Peyer's patch (tissue), 4 donors: ENCODE measurements around the gene TACC2. TPM values are rescaled to one million over a fixed set of nuclear protein-coding genes. Genes with fewer than 3 reads are reported as not detected.
"Not testable (repeated sequence)": the region's sequence is repeated elsewhere in the genome, so short reads cannot be mapped to it uniquely, and the experiment has no call there.

Experiments
- DNase-seq, 3 donors: peaks; one replicate each; pipeline ENCODE4 v3.0.0-alpha.2; 2017 to 2019
- H3K27ac ChIP-seq, 4 donors: fragments of 200-600 bp; sonication (generic); one replicate each; pipeline ENCODE4 v1.5.1; 2016 to 2019
- H3K27me3 ChIP-seq, 2 donors: fragments of 200-600 bp; sonication (generic); one replicate each; pipeline ENCODE4 v1.5.1; 2019
- H3K36me3 ChIP-seq, 3 donors: fragments of 200-600 bp; sonication (generic); one replicate each; pipeline ENCODE4 v1.5.1; 2016 to 2019
- H3K4me1 ChIP-seq, 4 donors: fragments of 200-600 bp; sonication (generic); one replicate each; pipeline ENCODE4 v1.5.1; 2016 to 2019
- H3K4me3 ChIP-seq, 4 donors: fragments of 200-600 bp; sonication (generic); 1 replicate in 3 of 4; 2 replicates in 1 of 4; pipeline ENCODE4 v1.5.1; 2016 to 2019; ENCODE audit warnings: mild to moderate bottlenecking in 1 of 4
- H3K9me3 ChIP-seq, 4 donors: fragments of 200-600 bp; sonication (generic); one replicate each; pipeline ENCODE4 v1.5.1; 2016 to 2019; ENCODE audit warnings: mild to moderate bottlenecking in 1 of 4
- POLR2A ChIP-seq, 2 donors: fragments of 450-650 bp; IDR thresholded peaks; one replicate each; pipeline ENCODE4 v1.5.1; 2017; ENCODE audit warnings: antibody characterized with exemption in 2 of 2, mild to moderate bottlenecking in 2 of 2, moderate library complexity in 2 of 2
- total RNA-seq, 4 donors: library from RNA; depleted of rRNA; stranded (reverse); fragments of >200 nt; gene quantifications; one replicate each; pipeline ENCODE4 v1.1.0, GENCODE V29; 2016
- TF ChIP-seq, protein P1 (sequence below), 6 experiments: fragments of 450-650 bp in 4 of 6; fragments of 200-600 bp in 2 of 6; sonication (generic) in 1 of 6; IDR thresholded peaks; one replicate each; pipeline ENCODE4 v1.5.1; 2017 to 2019; ENCODE audit warnings: antibody characterized with exemption in 6 of 6, mild to moderate bottlenecking in 3 of 6, moderate library complexity in 1 of 6

TACC2 gene
- total RNA-seq, 4 donors from 2014 or later = 91.6 to 140 (median 109) TPM

DNA sequence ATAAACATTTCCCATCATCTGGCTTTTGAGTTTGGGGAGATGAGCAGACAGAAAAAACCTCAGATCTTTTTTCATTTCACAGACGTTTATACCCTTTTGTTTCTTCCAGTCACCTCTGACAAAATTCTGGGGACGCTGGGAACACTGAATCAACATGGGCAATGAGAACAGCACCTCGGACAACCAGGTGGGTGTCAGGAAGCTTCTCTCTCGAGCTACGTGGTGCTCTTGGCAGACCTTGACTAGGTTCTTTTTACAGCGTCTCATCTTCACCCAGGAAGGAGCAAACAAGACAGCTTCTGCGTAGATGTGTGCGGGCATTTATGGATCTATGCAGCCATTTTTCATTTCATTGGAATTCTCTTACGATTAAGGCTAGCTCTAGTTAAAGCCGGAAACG is 32.9 kb downstream of the TACC2 start:
- Histone ChIP-seq H3K27me3 (no peaks in the 10 kb centered on the region), H3K4me3 (no peak overlapping the region), H3K27ac (peak overlapping the region in 1 of 4 donors; percentile 92), H3K9me3 (no peaks in the 10 kb centered on the region), H3K36me3 (no peaks in the 10 kb centered on the region), H3K4me1 (no peaks in the 10 kb centered on the region)
- TF ChIP-seq, protein P1, sequence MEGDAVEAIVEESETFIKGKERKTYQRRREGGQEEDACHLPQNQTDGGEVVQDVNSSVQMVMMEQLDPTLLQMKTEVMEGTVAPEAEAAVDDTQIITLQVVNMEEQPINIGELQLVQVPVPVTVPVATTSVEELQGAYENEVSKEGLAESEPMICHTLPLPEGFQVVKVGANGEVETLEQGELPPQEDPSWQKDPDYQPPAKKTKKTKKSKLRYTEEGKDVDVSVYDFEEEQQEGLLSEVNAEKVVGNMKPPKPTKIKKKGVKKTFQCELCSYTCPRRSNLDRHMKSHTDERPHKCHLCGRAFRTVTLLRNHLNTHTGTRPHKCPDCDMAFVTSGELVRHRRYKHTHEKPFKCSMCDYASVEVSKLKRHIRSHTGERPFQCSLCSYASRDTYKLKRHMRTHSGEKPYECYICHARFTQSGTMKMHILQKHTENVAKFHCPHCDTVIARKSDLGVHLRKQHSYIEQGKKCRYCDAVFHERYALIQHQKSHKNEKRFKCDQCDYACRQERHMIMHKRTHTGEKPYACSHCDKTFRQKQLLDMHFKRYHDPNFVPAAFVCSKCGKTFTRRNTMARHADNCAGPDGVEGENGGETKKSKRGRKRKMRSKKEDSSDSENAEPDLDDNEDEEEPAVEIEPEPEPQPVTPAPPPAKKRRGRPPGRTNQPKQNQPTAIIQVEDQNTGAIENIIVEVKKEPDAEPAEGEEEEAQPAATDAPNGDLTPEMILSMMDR (IDR thresholded peaks at IDR 0.05) = no peak
- TF ChIP-seq POLR2A (IDR thresholded peaks at IDR 0.05) = no peak
- DNase-seq = no peak

DNA sequence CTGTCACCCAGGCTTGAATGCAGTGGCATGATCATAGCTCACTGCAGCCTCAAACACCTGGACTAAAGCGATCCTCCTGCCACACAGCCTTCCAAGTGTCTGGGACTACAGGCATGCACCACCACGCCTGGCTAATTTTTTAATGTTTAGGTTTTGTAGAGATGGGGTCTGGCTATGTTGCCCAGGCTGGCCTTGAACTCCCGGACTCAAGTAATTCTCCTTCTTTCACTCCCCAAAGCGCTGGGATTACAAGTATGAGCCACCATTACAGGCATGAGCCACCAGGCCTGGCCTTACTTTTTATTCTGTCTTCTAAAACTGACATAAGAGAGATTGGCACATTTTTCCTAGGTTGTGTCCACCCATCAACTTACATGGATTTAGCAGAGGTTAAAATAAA is 33.3 kb downstream of the TACC2 start:
- TF ChIP-seq, protein P1 (IDR thresholded peaks at IDR 0.05) = no peak
- no peak for TF ChIP-seq POLR2A (IDR thresholded peaks at IDR 0.05)
- peak overlapping the region in 1 of 4 donors; percentile 92 for H3K27ac ChIP-seq
- H3K4me1 ChIP-seq = no peaks in the 10 kb centered on the region
- no peaks in the 10 kb centered on the region for H3K27me3 ChIP-seq
- no peaks in the 10 kb centered on the region for H3K9me3 ChIP-seq
- H3K36me3 ChIP-seq = no peaks in the 10 kb centered on the region
- H3K4me3 ChIP-seq = no peak overlapping the region
- DNase-seq = no peak

DNA sequence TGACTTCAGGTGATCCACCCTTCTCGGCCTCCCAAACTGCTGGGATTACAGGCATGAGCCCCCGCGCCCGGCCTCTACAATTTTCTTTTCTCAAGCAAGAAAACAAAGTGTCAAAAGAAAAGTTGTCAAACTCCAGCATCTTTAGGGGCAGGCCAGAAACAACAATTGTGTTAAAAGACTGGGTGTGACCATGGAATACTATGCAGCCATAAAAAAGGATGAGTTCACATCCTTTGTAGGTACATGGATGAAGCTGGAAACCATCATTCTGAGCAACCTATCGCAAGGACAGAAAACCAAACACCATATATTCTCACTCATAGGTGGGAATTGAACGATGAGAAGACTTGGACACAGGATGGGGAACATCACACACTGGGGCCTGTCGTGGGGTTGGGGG is 34.3 kb downstream of the TACC2 start:
- not testable (repeated sequence) for DNase-seq, H3K4me3 ChIP-seq, H3K27me3 ChIP-seq, H3K36me3 ChIP-seq, H3K27ac ChIP-seq, H3K9me3 ChIP-seq, H3K4me1 ChIP-seq

DNA sequence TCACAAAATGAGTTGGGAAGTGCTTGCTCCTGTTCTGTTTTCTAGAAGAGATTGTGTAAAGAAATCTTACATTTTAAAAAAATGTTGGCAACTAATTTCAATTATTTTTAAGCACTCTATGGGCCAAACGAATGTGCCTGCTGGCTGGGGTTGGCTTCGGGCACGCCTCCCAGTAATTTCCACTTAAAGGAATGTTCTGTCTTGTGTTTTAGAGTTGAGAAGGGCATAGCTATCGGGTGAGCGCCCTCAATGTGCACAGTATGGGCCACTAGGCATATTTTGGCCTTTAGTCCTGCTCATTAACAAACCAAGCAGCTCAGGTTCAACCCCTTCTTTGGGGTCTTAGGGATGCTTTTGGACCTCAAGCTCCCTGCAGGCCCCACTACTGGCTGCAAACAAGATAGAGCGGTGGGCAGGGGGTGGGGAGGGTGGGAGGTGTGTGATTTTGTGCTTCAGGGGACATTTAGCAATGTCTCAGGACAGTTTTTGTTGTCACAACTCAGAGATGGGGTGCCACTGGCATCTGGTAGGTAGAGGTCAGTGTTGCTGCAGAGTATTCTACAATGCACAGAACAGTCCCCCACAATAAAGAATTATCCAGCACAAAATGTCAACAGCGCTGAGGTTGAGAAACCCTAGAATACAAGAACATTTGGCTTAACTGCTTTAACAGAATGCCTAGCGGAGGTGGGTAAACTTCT is 40.7 kb downstream of the TACC2 start:
- Histone ChIP-seq H3K36me3 (no peaks in the 10 kb centered on the region), H3K27me3 (no peaks in the 10 kb centered on the region), H3K27ac (peak overlapping the region in 1 of 4 donors; percentile 44), H3K9me3 (no peaks in the 10 kb centered on the region), H3K4me3 (no peak overlapping the region), H3K4me1 (peaks cover 0 to 17% (median 0%) of the 10 kb centered on the region in 4 donors)
- TF ChIP-seq POLR2A (IDR thresholded peaks at IDR 0.05) = no peak
- TF ChIP-seq, protein P1 (IDR thresholded peaks at IDR 0.05) = peak in 2 of 6 experiments; percentile 9 to 19
- DNase-seq = no peak

DNA sequence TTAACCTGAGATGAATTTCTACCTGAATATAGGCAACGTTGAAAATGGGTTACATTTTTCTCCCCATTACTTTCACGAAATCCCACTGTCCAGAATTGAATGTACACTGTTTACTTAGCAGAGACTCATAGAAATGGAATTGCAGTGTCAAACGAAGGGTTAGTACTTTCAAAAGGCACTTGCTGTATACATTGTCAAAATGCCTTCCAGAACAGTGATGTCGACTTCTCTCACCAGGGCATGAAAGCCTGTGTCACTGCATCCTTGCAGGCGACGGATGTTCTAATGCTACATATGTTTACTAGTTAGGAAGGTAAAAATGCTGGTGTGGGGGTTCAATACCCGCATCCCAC is 41.2 kb downstream of the TACC2 start:
- Histone ChIP-seq H3K27me3 (no peaks in the 10 kb centered on the region), H3K9me3 (no peaks in the 10 kb centered on the region), H3K27ac (peak overlapping the region in 1 of 4 donors; percentile 44), H3K4me3 (no peak overlapping the region), H3K36me3 (no peaks in the 10 kb centered on the region), H3K4me1 (peaks cover 0 to 17% (median 0%) of the 10 kb centered on the region in 4 donors)
- no peak for TF ChIP-seq POLR2A (IDR thresholded peaks at IDR 0.05)
- TF ChIP-seq, protein P1 (IDR thresholded peaks at IDR 0.05) = no peak
- no peak for DNase-seq

DNA sequence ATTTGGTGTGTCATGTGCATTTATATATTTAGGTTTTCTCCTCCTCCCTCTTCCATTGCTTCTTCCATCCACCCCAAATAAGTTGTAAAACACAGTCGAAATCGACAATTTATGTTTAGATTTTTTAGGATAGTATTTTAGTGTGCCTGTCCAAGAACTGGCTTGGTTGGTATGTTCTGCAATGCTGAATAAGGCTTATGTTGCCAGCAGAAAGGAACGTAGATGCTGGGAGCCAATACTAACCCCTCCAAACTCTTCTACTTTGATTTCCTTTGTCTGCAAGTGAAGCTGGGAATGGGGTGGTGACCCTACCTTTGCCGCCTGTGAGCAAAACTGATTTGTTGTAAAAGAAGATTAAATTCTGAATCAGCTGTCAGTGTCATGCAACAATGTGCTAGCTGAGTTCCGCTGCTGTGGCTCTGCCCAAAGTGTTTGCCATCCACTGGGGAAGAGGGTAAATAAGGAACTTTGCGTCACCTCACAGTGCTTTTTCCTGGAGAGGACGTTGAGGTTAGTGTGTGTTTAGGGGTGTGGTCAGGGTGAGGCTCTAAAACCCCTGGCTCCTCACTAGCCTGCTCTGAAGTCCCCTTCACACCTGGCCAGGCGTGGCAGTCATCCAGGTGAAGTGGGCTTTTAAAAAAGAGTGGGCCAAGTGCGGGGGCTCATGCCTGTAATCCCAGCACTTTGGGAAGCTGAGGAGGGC is 44.4 kb downstream of the TACC2 start:
- Histone ChIP-seq H3K36me3 (no peaks in the 10 kb centered on the region), H3K27me3 (no peaks in the 10 kb centered on the region), H3K9me3 (no peaks in the 10 kb centered on the region), H3K27ac (peak overlapping the region in 2 of 4 donors; percentile 22 to 48), H3K4me3 (no peak overlapping the region), H3K4me1 (peaks cover 0 to 17% (median 0%) of the 10 kb centered on the region in 4 donors)
- peak in 1 of 3 donors; percentile 58 for DNase-seq
- no peak for TF ChIP-seq POLR2A (IDR thresholded peaks at IDR 0.05)
- TF ChIP-seq, protein P1 (IDR thresholded peaks at IDR 0.05) = no peak
